Measurements from ENCODE around the gene CA5A.
"Not testable (repeated sequence)": the region's sequence is repeated elsewhere in the genome, so short reads cannot be mapped to it uniquely, and the experiment has no call there.

- TF ChIP-seq, protein P1, sequence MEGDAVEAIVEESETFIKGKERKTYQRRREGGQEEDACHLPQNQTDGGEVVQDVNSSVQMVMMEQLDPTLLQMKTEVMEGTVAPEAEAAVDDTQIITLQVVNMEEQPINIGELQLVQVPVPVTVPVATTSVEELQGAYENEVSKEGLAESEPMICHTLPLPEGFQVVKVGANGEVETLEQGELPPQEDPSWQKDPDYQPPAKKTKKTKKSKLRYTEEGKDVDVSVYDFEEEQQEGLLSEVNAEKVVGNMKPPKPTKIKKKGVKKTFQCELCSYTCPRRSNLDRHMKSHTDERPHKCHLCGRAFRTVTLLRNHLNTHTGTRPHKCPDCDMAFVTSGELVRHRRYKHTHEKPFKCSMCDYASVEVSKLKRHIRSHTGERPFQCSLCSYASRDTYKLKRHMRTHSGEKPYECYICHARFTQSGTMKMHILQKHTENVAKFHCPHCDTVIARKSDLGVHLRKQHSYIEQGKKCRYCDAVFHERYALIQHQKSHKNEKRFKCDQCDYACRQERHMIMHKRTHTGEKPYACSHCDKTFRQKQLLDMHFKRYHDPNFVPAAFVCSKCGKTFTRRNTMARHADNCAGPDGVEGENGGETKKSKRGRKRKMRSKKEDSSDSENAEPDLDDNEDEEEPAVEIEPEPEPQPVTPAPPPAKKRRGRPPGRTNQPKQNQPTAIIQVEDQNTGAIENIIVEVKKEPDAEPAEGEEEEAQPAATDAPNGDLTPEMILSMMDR (IDR thresholded peaks at IDR 0.05; ENCODE audit: low read depth, low read length): not testable (repeated sequence)
- not testable (repeated sequence) for TF ChIP-seq EZH2phosphoT487 (IDR thresholded peaks at IDR 0.05; ENCODE audit: low read depth)
Measured at GRCh38 chr16:87905521-87905920, 30.8 kb downstream of the CA5A start.

Measured in OCI-LY3 (cell line).